Osteoblast (primary cell): ENCODE measurements around the gene HTR3A. TPM values are rescaled to one million over a fixed set of nuclear protein-coding genes. Genes with fewer than 3 reads are reported as not detected.

Experiments
- DNase-seq: peaks from one replicate; pipeline ENCODE4 v3.0.0; 2011; ENCODE audit warnings: low spot score, mixed read lengths; ENCODE audit not compliant: insufficient read length; ENCODE audit errors: missing footprints
- H2AFZ ChIP-seq: 2 replicates; pipeline ENCODE4 v1.6.0; 2011; ENCODE audit warnings: mild to moderate bottlenecking, low read length
- H3K27ac ChIP-seq: 2 replicates; pipeline ENCODE4 v1.5.1; 2011; ENCODE audit warnings: mild to moderate bottlenecking, low read depth, low read length, moderate library complexity
- H3K27me3 ChIP-seq: 2 replicates; pipeline ENCODE4 v1.6.0; 2012; ENCODE audit warnings: mild to moderate bottlenecking, control low read depth, inconsistent platforms, low read length, moderate library complexity; ENCODE audit not compliant: insufficient read depth
- H3K36me3 ChIP-seq: 2 replicates; pipeline ENCODE4 v1.5.1; 2011; ENCODE audit warnings: mild to moderate bottlenecking, low read length, control low read depth, moderate library complexity; ENCODE audit not compliant: insufficient read depth
- H3K4me1 ChIP-seq: 2 replicates; pipeline ENCODE4 v1.5.1; 2011; ENCODE audit warnings: mild to moderate bottlenecking, low read length, control low read depth, moderate library complexity; ENCODE audit not compliant: insufficient read depth
- H3K4me2 ChIP-seq: 2 replicates; pipeline ENCODE4 v1.6.0; 2011; ENCODE audit warnings: mild to moderate bottlenecking, low read length; ENCODE audit not compliant: insufficient read depth
- H3K4me3 ChIP-seq: fragments of 200-600 bp; sonication (generic); 3 replicates; pipeline ENCODE4 v1.5.1; 2012; ENCODE audit warnings: mild to moderate bottlenecking, low read length, inconsistent platforms; ENCODE audit not compliant: insufficient read depth
- H3K79me2 ChIP-seq: 2 replicates; pipeline ENCODE4 v1.6.0; 2012; ENCODE audit warnings: mild to moderate bottlenecking, low read length, control low read depth, inconsistent platforms; ENCODE audit not compliant: insufficient read depth
- H3K9me3 ChIP-seq: 2 replicates; pipeline ENCODE4 v1.5.1; 2011; ENCODE audit warnings: low read depth, low read length, control low read depth
- H4K20me1 ChIP-seq: 2 replicates; pipeline ENCODE4 v1.6.0; 2012; ENCODE audit warnings: mild to moderate bottlenecking, low read length, control low read depth; ENCODE audit not compliant: insufficient read depth
- CTCF ChIP-seq: IDR thresholded peaks from 2 replicates; pipeline ENCODE4 v1.5.1; 2011; ENCODE audit warnings: mild to moderate bottlenecking, low read depth, low read length, moderate library complexity; ENCODE audit errors: extremely low read depth
- total RNA-seq: library from RNA; depleted of rRNA; stranded (reverse); fragments of >200 nt; gene quantifications from 2 replicates; pipeline ENCODE4 v1.2.3, GENCODE V29; 2012

The HTR3A gene
- total RNA-seq, 1 donor, result not detected

GRCh38 chr11:113989916-113990315, 15.0 kb downstream of the HTR3A start:
- H4K20me1 ChIP-seq, result no peaks in the 10 kb centered on the region
- no peak for TF ChIP-seq CTCF
- no peak for DNase-seq
- H3K4me3 ChIP-seq, result no peak overlapping the region
- no peaks in the 10 kb centered on the region for H3K27me3 ChIP-seq
- H3K27ac ChIP-seq, result no peak overlapping the region
- H3K79me2 ChIP-seq, result no peaks in the 10 kb centered on the region
- H3K36me3 ChIP-seq, result no peaks in the 10 kb centered on the region
- H3K4me1 ChIP-seq, result no peaks in the 10 kb centered on the region
- no peak overlapping the region for H3K4me2 ChIP-seq
- no peaks in the 10 kb centered on the region for H3K9me3 ChIP-seq
- no peak overlapping the region for H2AFZ ChIP-seq

- no peak for TF ChIP-seq CTCF
- no peaks in the 10 kb centered on the region for H3K36me3 ChIP-seq
- no peaks in the 10 kb centered on the region for H3K27me3 ChIP-seq
- H2AFZ ChIP-seq, result no peak overlapping the region
- no peak overlapping the region for H3K27ac ChIP-seq
- no peak for DNase-seq
- no peaks in the 10 kb centered on the region for H4K20me1 ChIP-seq
- H3K79me2 ChIP-seq, result no peaks in the 10 kb centered on the region
- no peak overlapping the region for H3K4me2 ChIP-seq
- no peaks in the 10 kb centered on the region for H3K9me3 ChIP-seq
- H3K4me1 ChIP-seq, result no peaks in the 10 kb centered on the region
- no peak overlapping the region for H3K4me3 ChIP-seq
Observed at GRCh38 chr11:113991170-113991569, 16.3 kb downstream of the HTR3A start.

DNA sequence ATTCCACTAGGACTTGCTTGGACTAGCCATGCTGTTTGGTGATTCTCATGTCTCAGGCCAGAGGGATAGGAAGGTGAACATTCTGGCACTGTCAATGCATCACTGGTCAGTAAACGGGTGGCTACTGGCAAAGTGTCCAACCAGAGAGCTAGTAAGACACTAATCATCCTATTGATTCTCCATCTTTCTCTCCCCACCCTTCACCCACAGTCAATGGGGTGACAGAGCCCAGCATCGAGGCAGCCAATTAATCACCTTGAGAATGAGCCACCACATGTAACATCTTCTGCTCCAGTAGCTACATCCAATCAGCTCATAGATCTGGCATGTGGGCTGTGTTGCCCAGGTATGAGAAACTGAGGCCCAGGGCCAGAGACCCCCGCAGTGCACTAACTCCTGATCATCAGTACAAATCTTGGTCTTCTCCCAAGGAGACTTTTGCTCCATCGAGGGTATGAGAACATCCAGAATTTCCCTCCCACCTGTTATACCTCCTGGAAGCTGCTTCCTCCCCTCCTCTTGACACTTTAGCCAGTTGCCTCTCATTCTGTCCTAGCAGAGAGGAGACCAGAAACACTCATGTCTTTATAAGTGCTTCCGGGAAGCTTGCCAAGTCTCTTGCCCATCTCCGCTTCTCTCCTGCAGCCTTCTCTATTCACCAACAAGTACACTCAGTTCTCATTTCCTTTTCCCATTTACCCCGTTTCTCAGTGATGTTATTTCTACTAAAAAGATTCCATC, 17.0 kb downstream of the HTR3A start:
- Histone ChIP-seq H3K9me3 (no peaks in the 10 kb centered on the region), H3K4me2 (no peak overlapping the region), H3K79me2 (no peaks in the 10 kb centered on the region), H3K4me3 (no peak overlapping the region), H2AFZ (no peak overlapping the region), H4K20me1 (no peaks in the 10 kb centered on the region), H3K4me1 (no peaks in the 10 kb centered on the region), H3K27me3 (no peaks in the 10 kb centered on the region), H3K36me3 (no peaks in the 10 kb centered on the region), H3K27ac (no peak overlapping the region)
- DNase-seq, result no peak
- no peak for TF ChIP-seq CTCF

- Histone ChIP-seq H3K79me2 (no peaks in the 10 kb centered on the region), H3K9me3 (no peaks in the 10 kb centered on the region), H3K27me3 (no peaks in the 10 kb centered on the region), H3K36me3 (no peaks in the 10 kb centered on the region), H3K4me1 (no peaks in the 10 kb centered on the region), H3K4me3 (no peak overlapping the region), H3K4me2 (no peak overlapping the region), H2AFZ (no peak overlapping the region), H4K20me1 (no peaks in the 10 kb centered on the region), H3K27ac (no peak overlapping the region)
- DNase-seq, result no peak
- no peak for TF ChIP-seq CTCF
Observed at GRCh38 chr11:113992459-113993110, 17.7 kb downstream of the HTR3A start.
